ENCODE results near the gene TRUB2.
A peak's percentile ranks its signal among the peaks of the same experiment; 100 is the strongest.
"Not testable (repeated sequence)": the region's sequence is repeated elsewhere in the genome, so short reads cannot be mapped to it uniquely, and the experiment has no call there.

Gene TRUB2

GRCh38 chr9:128296340-128297220 lies 25.7 kb downstream of the TRUB2 start:
- DNase-seq = no peak

DNA sequence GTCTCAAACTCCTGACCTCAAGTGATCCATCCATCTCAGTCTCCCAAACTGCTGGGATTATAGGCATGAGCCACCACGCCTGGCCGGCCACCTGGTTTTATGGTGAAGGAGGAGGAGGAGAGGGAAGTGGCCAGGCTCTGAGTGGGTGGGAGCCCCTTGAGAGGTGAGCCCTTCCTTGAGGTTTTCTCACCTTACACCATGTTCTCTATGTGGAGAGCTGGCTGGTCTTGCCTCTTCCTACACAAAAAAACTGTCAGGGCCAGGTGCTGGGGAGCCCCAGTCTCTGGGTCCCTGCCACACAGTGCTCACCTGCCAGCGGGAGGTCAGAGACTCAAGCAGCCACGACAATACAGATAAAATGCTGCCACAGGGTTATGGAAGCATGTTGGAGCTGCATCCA lies 28.1 kb downstream of the TRUB2 start:
- no peak for DNase-seq

- no peak for DNase-seq
These were observed 29.2 kb downstream of the TRUB2 start for GRCh38 chr9:128293091-128293490.

- no peak for DNase-seq
These were observed 30.2 kb downstream of the TRUB2 start for GRCh38 chr9:128292009-128292408.

- no peak for DNase-seq
These were observed 33.8 kb downstream of the TRUB2 start for GRCh38 chr9:128288273-128289004.

GRCh38 chr9:128286440-128286839 lies 35.8 kb downstream of the TRUB2 start:
- no peak for DNase-seq

DNA sequence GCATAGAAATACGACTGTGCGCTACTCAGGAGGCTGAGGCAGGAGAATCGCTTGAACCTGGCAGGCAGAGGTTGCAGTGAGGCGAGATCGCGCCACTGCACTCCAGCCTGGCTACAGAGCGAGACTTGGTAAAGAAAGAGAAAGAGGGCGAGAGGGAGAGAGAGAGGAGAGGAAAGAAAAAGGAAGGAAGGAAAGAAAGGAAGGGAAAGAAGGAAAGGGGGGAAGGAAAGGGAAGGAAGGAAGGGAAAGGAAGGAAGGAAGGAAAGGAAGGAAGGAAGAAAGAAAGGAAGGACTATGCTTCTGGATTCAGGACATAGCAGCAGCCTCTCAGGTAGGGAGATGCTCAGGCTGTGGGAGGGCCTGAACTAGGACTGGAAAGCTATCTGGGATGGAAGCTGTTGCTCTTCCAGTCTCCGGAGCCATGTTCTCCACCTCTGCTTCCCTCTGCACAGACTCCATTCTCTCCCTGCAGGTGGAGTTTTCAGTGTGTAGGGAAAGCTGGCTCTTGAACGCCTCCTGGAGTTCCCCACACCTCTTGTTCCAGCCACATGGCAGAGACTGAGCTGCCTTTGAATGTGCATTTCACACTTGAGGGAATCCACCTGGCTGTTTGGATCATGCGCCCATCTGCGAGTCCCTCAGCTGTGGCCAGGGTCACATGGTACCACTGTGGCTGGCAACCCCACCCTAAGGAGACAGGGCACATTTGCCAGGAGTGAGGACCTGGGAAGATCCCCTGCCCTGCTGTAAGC lies 37.0 kb downstream of the TRUB2 start:
- DNase-seq = no peak

DNA sequence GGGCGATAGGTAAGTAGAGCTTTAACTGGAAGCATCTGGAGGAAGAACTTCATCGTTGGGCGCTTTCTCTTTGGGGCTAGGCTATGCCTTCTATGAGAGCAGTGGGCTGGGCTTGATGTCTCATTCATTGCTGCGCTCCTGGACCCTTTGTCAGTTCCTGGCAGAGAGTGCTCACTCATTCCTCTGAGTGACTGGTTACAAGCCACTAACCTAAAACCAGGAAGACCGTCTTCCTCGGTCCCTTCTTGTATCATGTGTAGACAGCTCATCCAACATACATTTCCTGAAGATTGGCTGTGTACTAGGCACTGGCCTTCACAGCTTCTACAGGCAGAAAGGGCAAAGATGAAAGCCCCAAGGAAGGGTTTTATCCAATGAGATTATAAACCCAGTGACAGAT lies 39.7 kb downstream of the TRUB2 start:
- DNase-seq = no peak

DNA sequence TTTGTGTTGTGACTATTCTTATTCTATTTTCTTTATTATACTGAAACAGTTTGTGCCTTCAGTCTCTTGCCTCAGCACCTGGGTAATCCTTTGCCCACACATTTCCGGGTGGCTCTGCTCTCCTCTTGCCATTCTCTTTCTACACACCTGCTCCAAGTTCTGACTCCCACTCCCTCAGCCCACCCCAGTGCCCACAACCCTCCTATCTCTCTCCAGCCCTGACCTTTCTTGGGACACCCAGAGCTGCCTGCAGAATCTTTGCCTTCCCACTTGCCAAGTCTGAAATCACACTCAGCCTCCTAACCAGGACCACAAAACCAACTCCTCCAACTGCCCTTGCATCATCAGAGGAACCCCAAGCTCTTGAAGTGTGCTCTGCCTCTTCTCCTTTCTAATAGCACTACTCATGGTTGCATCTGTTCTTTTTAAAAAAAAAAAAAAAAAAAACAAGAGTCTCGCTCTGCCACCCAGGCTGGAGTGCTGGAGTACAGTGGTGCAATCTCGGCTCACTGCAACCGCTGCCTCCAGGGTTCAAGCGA lies 42.1 kb downstream of the TRUB2 start:
- no peak for DNase-seq

- DNase-seq = not testable (repeated sequence)
These were observed 42.9 kb downstream of the TRUB2 start for GRCh38 chr9:128279088-128280073.

DNA sequence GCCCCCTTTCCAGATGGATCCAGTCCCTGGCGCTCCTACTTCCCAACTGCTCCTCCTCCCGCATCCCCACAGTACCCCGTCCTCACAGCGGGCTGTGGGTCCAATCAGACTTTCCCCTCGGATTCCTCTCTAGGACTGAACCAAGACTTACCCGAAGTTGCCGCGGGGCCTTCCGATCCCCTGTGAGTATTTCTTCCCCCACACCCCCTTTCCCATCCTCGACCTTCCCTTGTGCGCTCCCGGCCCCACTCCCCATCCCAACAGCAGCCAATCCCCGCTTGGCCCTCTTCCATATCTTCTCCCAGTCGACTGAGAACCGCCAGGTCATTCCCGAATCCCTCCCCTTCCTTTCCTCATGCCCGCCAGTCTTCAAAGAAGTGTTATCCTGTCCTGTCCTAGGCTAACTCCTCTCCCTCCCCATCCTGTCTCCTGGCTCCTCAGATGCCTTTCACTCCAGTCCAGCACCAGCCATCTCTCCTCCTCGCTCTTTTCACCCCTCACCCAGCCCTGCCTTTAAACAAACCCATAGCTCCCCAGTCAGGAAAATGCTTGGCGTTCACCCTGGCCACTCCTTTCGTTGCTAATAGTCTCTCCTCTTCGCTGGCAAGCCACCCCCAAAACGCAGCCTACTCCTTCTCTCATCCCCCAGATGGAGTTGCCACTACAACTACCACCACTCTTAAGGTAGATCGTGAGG lies 45.5 kb downstream of the TRUB2 start:
- DNase-seq = no peak

DNA sequence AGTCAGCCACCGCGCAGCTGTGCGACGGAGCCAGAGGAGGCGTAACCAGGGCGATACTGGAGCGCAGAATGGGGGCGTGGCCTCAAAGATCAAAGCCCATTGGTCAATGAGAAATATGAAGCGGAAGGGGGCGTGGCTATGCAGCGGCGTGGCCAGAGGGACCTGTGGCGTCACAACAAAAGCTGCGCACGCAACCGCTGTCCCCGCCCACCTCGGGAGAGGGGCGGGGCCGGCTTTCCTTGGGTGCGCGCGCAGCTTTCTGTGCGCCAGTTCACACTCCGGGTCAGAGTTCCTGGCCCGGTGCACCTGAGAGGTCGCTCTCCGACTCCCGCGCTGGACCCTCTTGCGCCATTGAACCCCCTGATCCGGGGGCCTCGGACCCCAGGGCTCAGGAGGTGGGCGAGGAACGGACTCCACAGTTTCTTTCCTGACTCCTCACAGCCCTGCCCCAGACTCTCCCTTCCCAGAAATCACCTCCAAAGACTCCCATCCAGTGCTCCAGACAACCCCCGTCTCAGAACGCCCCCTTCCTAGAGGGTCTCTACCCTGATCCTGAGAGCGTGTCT lies 46.2 kb downstream of the TRUB2 start, which contains the start of gene SWI5:
SWI5 (plus strand) TSS at position 269 of the 566 bp plus-strand sequence.
- peak; percentile 99 to 100 (median 99) for DNase-seq

DNA sequence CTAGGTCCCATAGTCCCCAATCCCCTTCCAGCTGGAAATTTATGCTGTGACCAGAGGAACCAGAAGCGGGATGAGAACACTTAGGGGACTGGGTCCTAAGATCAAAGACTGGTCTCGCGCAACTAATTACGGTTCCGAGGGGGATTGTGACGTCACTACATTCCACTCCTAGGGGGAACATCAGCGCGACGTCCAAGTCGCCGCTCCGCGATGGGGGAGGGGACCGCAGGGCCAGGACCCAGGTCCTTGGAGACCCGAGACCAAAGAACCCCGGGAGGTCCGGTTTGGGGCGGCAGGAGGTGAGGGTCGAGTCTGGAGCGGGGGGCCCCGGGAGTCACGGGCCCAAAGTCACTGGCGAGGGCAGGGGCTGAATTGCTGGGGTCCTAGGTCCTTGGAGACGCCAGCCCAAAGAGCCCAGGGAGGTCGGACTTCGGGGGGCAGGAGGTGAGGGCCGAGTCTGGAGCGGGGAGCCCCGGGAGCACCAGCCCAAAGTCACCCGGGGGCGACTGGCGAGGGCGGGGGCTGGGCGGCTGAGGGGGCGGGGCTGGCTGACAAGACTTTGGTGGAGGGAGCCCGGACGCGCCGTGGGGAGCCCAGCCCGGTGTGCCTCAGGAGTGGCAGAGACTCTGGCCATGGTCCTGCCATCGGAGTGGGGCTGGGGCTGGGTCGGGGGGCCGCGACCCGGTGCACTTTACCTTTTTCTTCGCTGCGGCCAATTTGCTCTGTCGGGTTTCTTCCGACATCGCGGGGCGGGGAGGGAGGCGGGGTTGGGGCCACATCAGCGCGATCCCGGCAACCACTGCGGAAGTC lies 46.8 kb downstream of the TRUB2 start, which contains the start of gene GOLGA2:
GOLGA2 (minus strand) TSS at position 810 of the 810 bp plus-strand sequence; CDS start at position 779, 31 bp downstream.
- DNase-seq = peak in 1 of 4 experiments; percentile 70

DNA sequence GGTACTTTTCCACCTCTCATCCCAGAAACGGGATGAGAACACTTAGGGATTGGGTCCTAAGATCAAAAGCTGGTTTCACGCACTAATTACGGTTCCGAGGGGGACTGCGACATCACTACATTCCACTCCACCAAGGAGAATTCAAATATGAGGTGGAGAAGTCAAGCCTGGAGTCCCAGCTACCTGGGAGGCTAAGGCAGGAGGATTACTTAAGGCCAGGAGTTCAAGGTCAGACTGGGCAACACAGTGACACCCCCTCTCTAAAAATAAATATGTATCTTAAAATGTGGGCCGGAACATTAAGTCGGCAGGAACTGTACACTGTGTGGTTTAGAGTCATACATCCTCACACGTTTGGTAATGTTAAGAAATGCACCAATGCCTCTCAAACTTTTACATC lies 48.0 kb downstream of the TRUB2 start:
- no peak for DNase-seq

DNA sequence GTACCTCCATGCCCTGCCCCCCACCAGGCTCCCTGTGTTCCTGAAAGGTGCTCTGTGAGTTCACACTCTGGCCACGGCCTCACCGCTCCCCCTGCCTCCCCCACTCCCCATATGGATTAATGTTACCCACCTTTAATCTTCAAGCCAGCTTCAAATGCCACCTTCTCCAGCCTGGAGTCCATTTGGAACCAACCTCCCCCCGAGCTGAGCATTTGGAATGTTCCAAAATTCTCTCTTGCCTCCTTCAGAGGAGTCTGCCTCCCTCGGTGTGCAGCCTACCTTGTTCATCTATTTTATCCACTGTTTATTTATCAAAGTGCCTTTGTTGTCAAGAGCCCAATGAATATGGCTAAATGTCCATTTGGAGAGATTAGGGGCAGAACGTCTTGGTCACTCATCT lies 50.7 kb downstream of the TRUB2 start:
- no peak for DNase-seq

- DNase-seq = no peak
These were observed 51.1 kb downstream of the TRUB2 start for GRCh38 chr9:128271112-128271511.

DNA sequence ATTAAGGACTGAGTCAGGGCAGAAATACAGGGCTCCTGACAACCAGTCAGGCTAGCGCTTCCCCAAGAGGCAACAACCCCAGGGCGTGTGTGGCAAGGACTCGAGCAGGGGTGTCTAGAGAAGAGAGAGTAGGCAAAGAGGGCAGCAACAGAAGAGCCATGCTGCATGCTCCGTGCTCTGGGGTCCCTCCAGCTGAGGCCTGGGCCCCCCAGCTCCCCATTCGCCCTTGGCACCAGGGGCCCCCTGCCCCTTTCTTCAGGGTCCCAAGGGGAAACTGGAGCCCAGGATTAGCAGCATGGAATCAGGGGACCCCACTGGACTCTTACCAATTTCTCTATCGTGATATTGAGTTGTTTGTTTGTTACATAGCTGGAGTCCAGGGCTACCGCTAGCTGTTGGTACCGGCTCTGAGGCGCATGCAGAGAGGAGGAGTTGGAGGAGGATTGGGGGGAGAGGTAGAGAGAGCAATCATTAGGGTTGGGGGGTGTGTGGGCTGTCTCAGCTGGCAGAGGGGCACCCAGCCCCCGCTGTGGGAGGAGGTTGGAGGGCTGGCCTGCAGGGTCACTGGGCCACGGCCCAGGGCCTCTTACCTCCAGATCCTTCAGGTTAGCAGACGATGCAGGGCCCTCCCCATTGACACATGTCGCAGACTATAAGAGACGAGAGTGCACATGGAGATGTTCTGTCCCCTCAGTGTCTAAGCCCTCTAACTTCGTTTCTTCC lies 55.2 kb downstream of the TRUB2 start:
- DNase-seq = no peak

DNA sequence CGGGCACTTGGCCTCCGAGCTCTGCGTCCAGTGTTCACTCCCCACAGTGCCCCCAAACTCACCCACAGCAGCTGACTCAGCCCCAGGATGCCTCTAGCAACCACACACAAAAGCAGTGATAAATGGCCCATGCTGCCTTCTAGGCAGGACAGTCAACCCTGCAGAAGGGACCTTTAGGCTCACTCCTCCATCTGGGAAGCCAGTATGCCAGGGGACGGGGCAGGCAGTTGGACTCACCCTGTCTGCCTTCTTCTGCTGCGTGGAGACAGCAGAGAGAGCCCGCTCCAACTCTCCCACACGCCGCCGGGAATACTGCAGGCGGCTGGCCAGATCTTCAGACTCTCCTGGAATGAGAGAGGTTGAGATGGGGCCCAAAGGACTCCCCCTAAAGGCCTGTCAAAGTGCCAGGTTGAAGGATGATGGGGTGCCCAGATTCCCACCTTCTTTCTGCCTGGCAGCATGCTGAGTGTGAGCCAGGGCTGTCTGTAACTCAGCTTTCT lies 56.8 kb downstream of the TRUB2 start:
- no peak for DNase-seq

GRCh38 chr9:128262687-128263086 lies 59.6 kb downstream of the TRUB2 start:
- no peak for DNase-seq

Measured in activated CD4-positive, CD25-positive, alpha-beta regulatory T cell (primary cell).